AG09319 (cell line): ENCODE data around the gene GPR132.

Experiments
- DNase-seq: peaks from one replicate; pipeline ENCODE4 v3.0.0-alpha.2; 2010; ENCODE audit warnings: low read depth; ENCODE audit errors: extremely low read depth
- CTCF ChIP-seq: IDR thresholded peaks from 2 replicates; pipeline ENCODE4 v1.5.1; 2011; ENCODE audit warnings: low read depth, mild to moderate bottlenecking, inconsistent platforms, low read length, moderate library complexity

Gene GPR132

GRCh38 chr14:105025429-105025828, 39.8 kb downstream of the GPR132 start:
- no peak for TF ChIP-seq CTCF
- no peak for DNase-seq

GRCh38 chr14:105023791-105024480, 41.3 kb downstream of the GPR132 start:
- TF ChIP-seq CTCF = no peak
- DNase-seq = no peak

- no peak for TF ChIP-seq CTCF
- DNase-seq = no peak
Observed at GRCh38 chr14:105023144-105023543, 42.1 kb downstream of the GPR132 start.

- DNase-seq = no peak
- TF ChIP-seq CTCF = no peak
Observed at GRCh38 chr14:105022276-105022670, 43.0 kb downstream of the GPR132 start.

GRCh38 chr14:105021656-105022275, 43.5 kb downstream of the GPR132 start:
- no peak for DNase-seq
- no peak; the same call in 1 of the 2 replicates for TF ChIP-seq CTCF

- TF ChIP-seq CTCF = no peak
- peak; percentile 83 for DNase-seq
Observed at GRCh38 chr14:105020815-105021655, 44.2 kb downstream of the GPR132 start, which contains the start of gene CDCA4. Gene CDCA4 (minus strand): TSS chr14:105021083. CDS start chr14:105011929, 9,154 bp downstream.
